ENCODE measurements around the gene DNAJB6. TPM values are rescaled to one million over a fixed set of nuclear protein-coding genes. Genes with fewer than 3 reads are reported as not detected.

The DNAJB6 gene
- total RNA-seq, 1 experiment from 2014 or later, result 201 TPM

DNA sequence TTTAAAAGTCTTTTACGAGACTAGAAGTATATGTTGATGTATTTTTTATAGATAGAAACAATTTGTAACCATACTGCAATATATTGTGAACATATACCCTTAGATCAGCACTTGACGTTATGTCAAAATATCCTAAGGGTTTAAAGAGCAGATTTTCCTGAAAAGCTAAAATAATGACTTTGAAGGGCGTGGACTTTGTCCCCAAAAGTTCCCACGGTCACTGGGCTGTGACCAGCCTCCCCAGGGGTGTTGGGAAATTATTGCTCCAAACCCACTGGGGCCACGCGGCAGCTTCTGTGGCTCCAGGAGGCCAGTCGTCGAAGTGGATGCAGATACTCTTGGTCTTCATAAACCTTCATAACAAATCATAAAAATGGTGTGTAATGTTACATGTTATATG is 29.9 kb downstream of the DNAJB6 start:
- intact Hi-C loops (cut with micrococcal nuclease; ENCODE audit: unreplicated experiment) (no loop called here), in situ Hi-C loops (cut with HindIII; ENCODE audit: low pct_unique_long_range_greater_than_20kb, low sequenced_read_pairs) (no loop called here)
- H3K27me3 ChIP-seq (ENCODE audit: control insufficient read depth, insufficient read depth, low read length), result no peaks in the 10 kb centered on the region
- H3K4me3 ChIP-seq (ENCODE audit: low read depth in 2 of 2, low read length in 2 of 2), result no peak overlapping the region
- DNase-seq (ENCODE audit: low read depth, low spot score) (no peak), ATAC-seq (no peak)
- no peaks in the 10 kb centered on the region for H3K9me3 ChIP-seq (ENCODE audit: control insufficient read depth, insufficient read depth, low read depth, low read length)
- no peak for TF ChIP-seq SIN3A (IDR thresholded peaks at IDR 0.05; ENCODE audit: borderline replicate concordance, insufficient read depth, low read depth, low read length)
- TF ChIP-seq, protein P1, sequence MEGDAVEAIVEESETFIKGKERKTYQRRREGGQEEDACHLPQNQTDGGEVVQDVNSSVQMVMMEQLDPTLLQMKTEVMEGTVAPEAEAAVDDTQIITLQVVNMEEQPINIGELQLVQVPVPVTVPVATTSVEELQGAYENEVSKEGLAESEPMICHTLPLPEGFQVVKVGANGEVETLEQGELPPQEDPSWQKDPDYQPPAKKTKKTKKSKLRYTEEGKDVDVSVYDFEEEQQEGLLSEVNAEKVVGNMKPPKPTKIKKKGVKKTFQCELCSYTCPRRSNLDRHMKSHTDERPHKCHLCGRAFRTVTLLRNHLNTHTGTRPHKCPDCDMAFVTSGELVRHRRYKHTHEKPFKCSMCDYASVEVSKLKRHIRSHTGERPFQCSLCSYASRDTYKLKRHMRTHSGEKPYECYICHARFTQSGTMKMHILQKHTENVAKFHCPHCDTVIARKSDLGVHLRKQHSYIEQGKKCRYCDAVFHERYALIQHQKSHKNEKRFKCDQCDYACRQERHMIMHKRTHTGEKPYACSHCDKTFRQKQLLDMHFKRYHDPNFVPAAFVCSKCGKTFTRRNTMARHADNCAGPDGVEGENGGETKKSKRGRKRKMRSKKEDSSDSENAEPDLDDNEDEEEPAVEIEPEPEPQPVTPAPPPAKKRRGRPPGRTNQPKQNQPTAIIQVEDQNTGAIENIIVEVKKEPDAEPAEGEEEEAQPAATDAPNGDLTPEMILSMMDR (IDR thresholded peaks at IDR 0.05), result no peak
- TF ChIP-seq, protein P2, sequence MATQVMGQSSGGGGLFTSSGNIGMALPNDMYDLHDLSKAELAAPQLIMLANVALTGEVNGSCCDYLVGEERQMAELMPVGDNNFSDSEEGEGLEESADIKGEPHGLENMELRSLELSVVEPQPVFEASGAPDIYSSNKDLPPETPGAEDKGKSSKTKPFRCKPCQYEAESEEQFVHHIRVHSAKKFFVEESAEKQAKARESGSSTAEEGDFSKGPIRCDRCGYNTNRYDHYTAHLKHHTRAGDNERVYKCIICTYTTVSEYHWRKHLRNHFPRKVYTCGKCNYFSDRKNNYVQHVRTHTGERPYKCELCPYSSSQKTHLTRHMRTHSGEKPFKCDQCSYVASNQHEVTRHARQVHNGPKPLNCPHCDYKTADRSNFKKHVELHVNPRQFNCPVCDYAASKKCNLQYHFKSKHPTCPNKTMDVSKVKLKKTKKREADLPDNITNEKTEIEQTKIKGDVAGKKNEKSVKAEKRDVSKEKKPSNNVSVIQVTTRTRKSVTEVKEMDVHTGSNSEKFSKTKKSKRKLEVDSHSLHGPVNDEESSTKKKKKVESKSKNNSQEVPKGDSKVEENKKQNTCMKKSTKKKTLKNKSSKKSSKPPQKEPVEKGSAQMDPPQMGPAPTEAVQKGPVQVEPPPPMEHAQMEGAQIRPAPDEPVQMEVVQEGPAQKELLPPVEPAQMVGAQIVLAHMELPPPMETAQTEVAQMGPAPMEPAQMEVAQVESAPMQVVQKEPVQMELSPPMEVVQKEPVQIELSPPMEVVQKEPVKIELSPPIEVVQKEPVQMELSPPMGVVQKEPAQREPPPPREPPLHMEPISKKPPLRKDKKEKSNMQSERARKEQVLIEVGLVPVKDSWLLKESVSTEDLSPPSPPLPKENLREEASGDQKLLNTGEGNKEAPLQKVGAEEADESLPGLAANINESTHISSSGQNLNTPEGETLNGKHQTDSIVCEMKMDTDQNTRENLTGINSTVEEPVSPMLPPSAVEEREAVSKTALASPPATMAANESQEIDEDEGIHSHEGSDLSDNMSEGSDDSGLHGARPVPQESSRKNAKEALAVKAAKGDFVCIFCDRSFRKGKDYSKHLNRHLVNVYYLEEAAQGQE (IDR thresholded peaks at IDR 0.05; ENCODE audit: insufficient read depth in 1 of 2, low read depth in 2 of 2, low read length in 1 of 2), result no peak
- TF ChIP-seq POLR2AphosphoS5 (IDR thresholded peaks at IDR 0.05; ENCODE audit: low read depth, low read length), result no peak
- TF ChIP-seq TCF7L2 (IDR thresholded peaks at IDR 0.05; ENCODE audit: low read depth, low read length), result no peak
- no peaks in the 10 kb centered on the region for H3K4me1 ChIP-seq (ENCODE audit: control insufficient read depth, insufficient read depth, low read length)
- no peak overlapping the region for H3K27ac ChIP-seq (ENCODE audit: low read length)
- H3K36me3 ChIP-seq (ENCODE audit: control insufficient read depth, insufficient read depth, low read length), result peaks cover 46% of the 10 kb centered on the region
- ChIA-PET POLR2A (no interaction called here), CTCF (no interaction called here)
- BruUV-seq (replicated peaks), result no TSS peak

DNA sequence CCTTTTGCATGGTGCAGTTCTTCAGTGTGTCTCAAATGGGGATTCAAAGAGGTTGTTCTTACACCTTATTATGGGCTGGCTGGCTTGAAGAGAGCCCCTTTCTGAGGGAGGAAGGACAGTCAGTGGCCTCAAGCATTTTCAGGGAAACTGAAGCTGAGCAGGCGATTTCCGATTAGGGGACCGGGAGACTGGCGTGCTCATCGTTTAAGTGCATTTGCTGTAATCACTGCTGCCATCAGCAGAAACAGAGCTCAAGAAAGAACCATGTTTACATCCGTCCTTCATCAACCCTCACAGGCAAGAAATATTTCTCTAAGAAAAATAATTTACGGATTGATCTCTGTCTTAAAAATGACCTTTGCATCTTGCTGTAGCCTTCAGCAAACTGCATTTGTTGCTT is 32.2 kb downstream of the DNAJB6 start:
- Histone ChIP-seq H3K4me1 (ENCODE audit: control insufficient read depth, insufficient read depth, low read length) (no peaks in the 10 kb centered on the region), H3K27me3 (ENCODE audit: control insufficient read depth, insufficient read depth, low read length) (no peaks in the 10 kb centered on the region), H3K36me3 (ENCODE audit: control insufficient read depth, insufficient read depth, low read length) (peaks cover 43% of the 10 kb centered on the region), H3K4me3 (ENCODE audit: low read depth in 2 of 2, low read length in 2 of 2) (no peak overlapping the region), H3K27ac (ENCODE audit: low read length) (no peak overlapping the region), H3K9me3 (ENCODE audit: control insufficient read depth, insufficient read depth, low read depth, low read length) (no peaks in the 10 kb centered on the region)
- ATAC-seq (0 out of 2 replicates have a peak, but pooled peaks have one; percentile 5), DNase-seq (ENCODE audit: low read depth, low spot score) (no peak)
- intact Hi-C loops (cut with micrococcal nuclease; ENCODE audit: unreplicated experiment), result no loop called here
- in situ Hi-C loops (cut with HindIII; ENCODE audit: low pct_unique_long_range_greater_than_20kb, low sequenced_read_pairs), result no loop called here
- POLR2A ChIA-PET, result no interaction called here
- TF ChIP-seq, protein P1 (IDR thresholded peaks at IDR 0.05), result no peak
- TF ChIP-seq TCF7L2 (IDR thresholded peaks at IDR 0.05; ENCODE audit: low read depth, low read length) (no peak), POLR2AphosphoS5 (IDR thresholded peaks at IDR 0.05; ENCODE audit: low read depth, low read length) (no peak), SIN3A (IDR thresholded peaks at IDR 0.05; ENCODE audit: borderline replicate concordance, insufficient read depth, low read depth, low read length) (no peak)
- TF ChIP-seq, protein P2 (IDR thresholded peaks at IDR 0.05; ENCODE audit: insufficient read depth in 1 of 2, low read depth in 2 of 2, low read length in 1 of 2), result no peak
- CTCF ChIA-PET, result no interaction called here
- BruUV-seq (replicated peaks), result TSS peak; percentile 20
